Right atrium auricular region (tissue), 2 donors: ENCODE measurements around the gene SLC4A11. TPM values are rescaled to one million over a fixed set of nuclear protein-coding genes. Genes with fewer than 3 reads are reported as not detected.
"Not testable (repeated sequence)": the region's sequence is repeated elsewhere in the genome, so short reads cannot be mapped to it uniquely, and the experiment has no call there.

Source experiments
- DNase-seq: peaks from one replicate; pipeline ENCODE4 v3.0.0-alpha.2; 2019; ENCODE audit warnings: low spot score
- H3K27ac ChIP-seq, 2 donors: fragments of 200-600 bp; sonication (generic); 1 replicate in 1 of 2; 2 replicates in 1 of 2; pipeline ENCODE4 v1.5.1; 2016 to 2019
- H3K27me3 ChIP-seq, 2 donors: fragments of 200-600 bp; sonication (generic); one replicate each; pipeline versions ENCODE4 v1.5.1 to v1.6.0; 2017 to 2019
- H3K36me3 ChIP-seq: fragments of 200-600 bp; sonication (generic); one replicate; pipeline ENCODE4 v1.5.1; 2016
- H3K4me1 ChIP-seq, 2 donors: fragments of 200-600 bp; sonication (generic); one replicate each; pipeline versions ENCODE4 v1.5.1 to v1.6.0; 2017 to 2019
- H3K4me3 ChIP-seq, 2 donors: fragments of 200-600 bp; sonication (generic); 1 replicate in 1 of 2; 2 replicates in 1 of 2; pipeline ENCODE4 v1.5.1; 2017 to 2019; ENCODE audit warnings: mild to moderate bottlenecking in 1 of 2, moderate library complexity in 1 of 2
- H3K9me3 ChIP-seq, 2 donors: fragments of 200-600 bp; sonication (generic); one replicate each; pipeline ENCODE4 v1.5.1; 2019
- total RNA-seq, 2 donors: library from RNA; depleted of rRNA; stranded (reverse); fragments of >200 nt; gene quantifications; one replicate each; pipeline ENCODE4 v1.1.0, GENCODE V29; 2016
- TF ChIP-seq, protein P1 (sequence below), 2 donors: fragments of 200-600 bp; sonication (generic); IDR thresholded peaks; one replicate each; pipeline ENCODE4 v1.5.1; 2019; ENCODE audit warnings: antibody characterized with exemption in 2 of 2

The SLC4A11 gene
- total RNA-seq, 2 donors from 2014 or later, result 0.16 TPM; not detected in 1

DNA sequence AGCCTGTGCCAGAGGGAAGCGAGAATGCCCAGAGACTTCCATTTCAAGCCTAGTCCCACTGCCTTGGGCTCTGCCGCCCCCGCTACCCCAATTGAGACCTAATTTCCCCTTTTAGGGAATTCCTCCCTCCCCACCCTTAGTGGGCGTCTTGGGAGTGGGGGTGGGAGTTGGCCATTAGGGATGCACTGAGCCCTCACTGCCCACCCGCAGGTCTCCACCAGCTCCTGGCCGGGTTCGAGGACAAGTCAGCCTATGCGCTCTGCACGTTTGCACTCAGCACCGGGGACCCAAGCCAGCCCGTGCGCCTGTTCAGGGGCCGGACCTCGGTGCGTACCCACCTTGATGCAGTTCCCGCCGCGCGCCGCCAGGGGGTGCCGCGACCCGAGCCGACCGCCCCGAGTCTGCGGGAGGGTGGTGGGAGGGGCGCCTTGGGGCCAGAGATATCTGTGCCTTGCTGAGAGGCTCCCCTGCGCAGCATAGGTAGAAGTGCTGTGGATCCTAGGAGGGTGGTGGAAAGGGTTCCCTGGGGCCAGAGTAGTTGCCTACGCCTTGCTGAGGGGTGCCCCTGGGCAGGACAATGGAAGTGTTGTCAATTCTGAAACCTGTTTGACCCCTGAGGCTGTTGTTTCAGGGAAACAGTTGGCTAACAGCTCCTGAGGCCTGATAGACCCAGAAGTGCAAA is 20.5 kb downstream of the SLC4A11 start:
- H3K4me1 ChIP-seq, result peaks cover 0 to 8% of the 10 kb centered on the region in 2 donors
- no peak overlapping the region for H3K4me3 ChIP-seq
- TF ChIP-seq, protein P1, sequence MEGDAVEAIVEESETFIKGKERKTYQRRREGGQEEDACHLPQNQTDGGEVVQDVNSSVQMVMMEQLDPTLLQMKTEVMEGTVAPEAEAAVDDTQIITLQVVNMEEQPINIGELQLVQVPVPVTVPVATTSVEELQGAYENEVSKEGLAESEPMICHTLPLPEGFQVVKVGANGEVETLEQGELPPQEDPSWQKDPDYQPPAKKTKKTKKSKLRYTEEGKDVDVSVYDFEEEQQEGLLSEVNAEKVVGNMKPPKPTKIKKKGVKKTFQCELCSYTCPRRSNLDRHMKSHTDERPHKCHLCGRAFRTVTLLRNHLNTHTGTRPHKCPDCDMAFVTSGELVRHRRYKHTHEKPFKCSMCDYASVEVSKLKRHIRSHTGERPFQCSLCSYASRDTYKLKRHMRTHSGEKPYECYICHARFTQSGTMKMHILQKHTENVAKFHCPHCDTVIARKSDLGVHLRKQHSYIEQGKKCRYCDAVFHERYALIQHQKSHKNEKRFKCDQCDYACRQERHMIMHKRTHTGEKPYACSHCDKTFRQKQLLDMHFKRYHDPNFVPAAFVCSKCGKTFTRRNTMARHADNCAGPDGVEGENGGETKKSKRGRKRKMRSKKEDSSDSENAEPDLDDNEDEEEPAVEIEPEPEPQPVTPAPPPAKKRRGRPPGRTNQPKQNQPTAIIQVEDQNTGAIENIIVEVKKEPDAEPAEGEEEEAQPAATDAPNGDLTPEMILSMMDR (IDR thresholded peaks at IDR 0.05), result peak; percentile 88 to 96
- H3K27me3 ChIP-seq, result no peaks in the 10 kb centered on the region
- no peak overlapping the region for H3K27ac ChIP-seq
- H3K9me3 ChIP-seq, result no peaks in the 10 kb centered on the region
- DNase-seq, result no peak
- peaks cover 31% of the 10 kb centered on the region for H3K36me3 ChIP-seq

DNA sequence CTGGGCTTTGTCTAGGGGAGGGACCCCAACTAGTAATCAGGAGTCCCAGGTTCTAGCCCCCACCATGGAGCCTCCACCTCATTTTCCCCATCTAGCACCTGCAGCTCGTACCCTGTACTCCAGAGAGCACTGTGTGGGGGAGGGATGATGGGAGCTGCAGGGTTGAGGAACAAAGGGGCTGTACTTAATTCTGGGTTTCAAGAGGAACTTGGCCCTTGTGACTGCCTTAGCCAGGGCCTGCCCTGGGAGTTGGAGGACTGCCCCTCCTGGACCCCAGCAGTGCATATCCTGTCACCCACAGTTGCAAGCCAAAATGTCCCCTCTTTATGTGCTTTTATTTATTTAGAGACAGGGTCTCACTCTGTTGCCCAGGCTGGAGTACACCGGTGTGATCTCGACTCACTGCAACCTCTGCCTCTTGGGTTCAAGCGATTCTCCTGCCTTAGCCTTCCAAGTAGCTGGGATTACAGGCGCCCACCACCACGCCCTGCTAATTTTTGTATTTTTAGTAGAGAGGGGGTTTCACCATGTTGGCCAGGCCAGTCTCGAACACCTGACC is 23.6 kb downstream of the SLC4A11 start:
- DNase-seq, H3K9me3 ChIP-seq, H3K4me1 ChIP-seq, H3K27ac ChIP-seq, H3K27me3 ChIP-seq, H3K4me3 ChIP-seq: not testable (repeated sequence)
- peaks cover 19% of the 10 kb centered on the region for H3K36me3 ChIP-seq

DNA sequence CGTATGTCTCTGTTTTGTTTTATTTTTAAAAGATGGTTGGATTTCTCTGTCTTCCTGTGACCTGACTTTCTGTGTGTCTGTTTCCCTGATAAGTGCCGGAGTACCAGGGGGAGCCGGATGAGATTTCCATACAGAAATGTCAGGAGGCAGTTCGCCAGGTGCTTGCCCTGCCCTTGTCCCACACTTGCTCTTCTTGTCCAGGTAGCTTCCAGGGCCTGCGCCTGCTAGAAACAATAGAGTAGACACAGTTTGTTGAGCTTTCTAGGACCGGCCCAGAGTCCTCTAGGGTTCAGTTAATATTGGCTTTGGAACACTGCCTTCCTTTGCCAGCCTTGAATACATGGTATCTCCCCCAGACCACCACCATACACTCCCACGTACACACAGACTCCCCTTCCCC is 25.8 kb downstream of the SLC4A11 start:
- DNase-seq, result no peak
- TF ChIP-seq, protein P1 (IDR thresholded peaks at IDR 0.05), result no peak
- Histone ChIP-seq H3K9me3 (no peaks in the 10 kb centered on the region), H3K27ac (no peak overlapping the region), H3K4me3 (no peak overlapping the region), H3K36me3 (peaks cover 19% of the 10 kb centered on the region), H3K27me3 (no peaks in the 10 kb centered on the region), H3K4me1 (peaks cover 0 to 17% of the 10 kb centered on the region in 2 donors)

DNA sequence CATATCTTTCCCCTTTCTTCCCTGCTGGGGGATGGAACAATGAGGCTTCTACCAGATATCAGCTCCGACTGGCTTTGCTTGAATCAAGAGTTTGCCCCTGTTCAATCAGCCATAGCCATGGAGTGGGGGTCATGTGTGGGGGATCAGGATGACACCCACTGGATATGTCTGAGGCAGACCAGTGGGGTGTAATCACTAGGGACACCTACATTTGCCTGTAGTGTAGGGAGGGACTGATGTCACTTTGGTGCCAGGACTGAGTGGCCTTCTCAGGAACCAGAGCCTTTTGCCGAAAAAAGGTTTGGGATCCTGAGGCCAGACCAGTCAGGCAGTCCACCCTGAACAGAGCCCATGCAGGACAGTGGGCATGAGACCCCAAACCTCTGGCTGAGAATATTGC is 28.6 kb downstream of the SLC4A11 start:
- Histone ChIP-seq H3K36me3 (peaks cover 16% of the 10 kb centered on the region), H3K4me3 (peak overlapping the region; percentile 80 to 91), H3K9me3 (no peaks in the 10 kb centered on the region), H3K27ac (no peak overlapping the region), H3K27me3 (no peaks in the 10 kb centered on the region), H3K4me1 (peaks cover 0 to 17% of the 10 kb centered on the region in 2 donors)
- DNase-seq, result no peak
- TF ChIP-seq, protein P1 (IDR thresholded peaks at IDR 0.05), result no peak

DNA sequence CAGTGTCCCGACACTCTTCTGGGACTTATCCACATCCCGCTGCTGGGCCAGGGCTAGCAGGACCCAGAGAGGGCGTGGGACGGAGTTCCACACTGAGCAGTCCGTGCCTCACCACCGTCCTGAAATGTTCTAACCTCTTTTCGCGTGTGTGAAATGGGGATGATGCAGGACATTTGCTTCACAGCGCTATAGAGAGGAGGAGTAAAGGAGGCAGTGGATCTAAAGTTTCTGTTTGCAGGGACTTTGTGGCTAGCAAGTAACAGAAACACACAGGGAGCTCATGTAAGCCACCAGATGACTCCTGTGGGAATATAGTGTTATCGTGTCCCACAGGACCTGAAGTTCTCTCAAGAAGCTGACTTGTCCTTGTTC is 29.1 kb downstream of the SLC4A11 start:
- peaks cover 12% of the 10 kb centered on the region for H3K36me3 ChIP-seq
- TF ChIP-seq, protein P1 (IDR thresholded peaks at IDR 0.05), result no peak
- H3K4me3 ChIP-seq, result peak overlapping the region; percentile 80 to 91
- peaks cover 0 to 17% of the 10 kb centered on the region in 2 donors for H3K4me1 ChIP-seq
- H3K27me3 ChIP-seq, result no peaks in the 10 kb centered on the region
- no peak for DNase-seq
- peak overlapping the region in 1 of 2 donors; percentile 79 for H3K27ac ChIP-seq
- no peaks in the 10 kb centered on the region for H3K9me3 ChIP-seq

DNA sequence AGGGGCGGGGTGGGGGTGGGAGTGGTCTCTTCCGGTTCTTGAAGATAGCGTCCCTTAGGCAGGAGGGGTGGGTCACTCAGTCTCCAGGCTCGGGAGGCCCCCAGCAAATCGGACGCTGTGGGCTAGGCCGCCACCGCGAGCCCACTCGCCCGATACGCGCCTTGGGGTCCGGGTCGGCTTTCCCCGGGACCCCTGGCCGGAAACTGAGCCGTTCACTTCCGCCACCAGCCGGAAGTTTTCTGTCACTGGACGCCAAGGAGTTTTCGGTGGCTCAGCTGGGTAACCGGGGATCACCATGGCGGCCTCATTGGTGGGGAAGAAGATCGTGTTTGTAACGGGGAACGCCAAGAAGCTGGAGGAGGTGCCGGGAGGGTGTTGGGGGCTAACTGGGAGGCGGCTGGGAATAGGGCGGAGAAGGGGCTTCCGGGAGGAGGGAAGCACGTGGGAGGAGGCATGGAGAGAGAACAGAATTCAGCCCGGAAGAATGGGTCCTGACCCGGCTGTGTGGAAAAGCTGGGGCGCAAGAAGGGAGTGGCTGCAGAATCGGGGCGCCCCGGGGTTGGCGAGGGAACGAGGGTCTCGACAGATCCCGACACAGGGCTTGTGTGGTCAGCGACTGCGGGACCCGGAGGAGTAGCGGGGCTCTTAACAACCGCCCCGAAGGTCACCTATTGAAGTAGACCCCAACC is 29.6 kb downstream of the SLC4A11 start, which contains the start of gene ITPA:
Gene ITPA (plus strand): TSS at position 242 of the 689 bp plus-strand sequence. CDS start 54 bp downstream, at position 296.
- H3K36me3 ChIP-seq, result peaks cover 6% of the 10 kb centered on the region
- no peak for DNase-seq
- peak within 1 kb of the TSS; percentile 80 to 91 for H3K4me3 ChIP-seq
- H3K27me3 ChIP-seq, result no peaks in the 10 kb centered on the region
- TF ChIP-seq, protein P1 (IDR thresholded peaks at IDR 0.05), result no peak
- H3K9me3 ChIP-seq, result no peaks in the 10 kb centered on the region
- H3K27ac ChIP-seq, result peak within 1 kb of the TSS; percentile 79 to 81
- H3K4me1 ChIP-seq, result peaks cover 0 to 17% of the 10 kb centered on the region in 2 donors
